Body of pancreas (tissue), 4 donors: ENCODE data around the gene KIF16B. TPM values are rescaled to one million over a fixed set of nuclear protein-coding genes. Genes with fewer than 3 reads are reported as not detected.

ENCODE experiments used
- ATAC-seq: fragments of 150-250 bp; one replicate; pipeline ENCODE4 v1.9.1; 2016
- DNase-seq, 4 donors: peaks; one replicate each; pipeline ENCODE4 v3.0.0-alpha.2; 2019
- H3K27ac ChIP-seq, 4 donors: fragments of 200-600 bp; sonication (generic); 1 replicate in 3 of 4; 2 replicates in 1 of 4; pipeline versions ENCODE4 v1.5.1 to v1.6.1; 2016 to 2019; ENCODE audit warnings: mild to moderate bottlenecking in 1 of 4, mixed read lengths in 1 of 4, moderate library complexity in 1 of 4
- H3K27me3 ChIP-seq, 2 donors: fragments of 200-600 bp; sonication (generic); one replicate each; pipeline ENCODE4 v1.6.0; 2016; ENCODE audit warnings: mild to moderate bottlenecking in 1 of 2
- H3K36me3 ChIP-seq, 2 donors: fragments of 200-600 bp; sonication (generic); replicated peaks in 1 of 2; 2 replicates each; pipeline ENCODE4 v1.5.1; 2016; ENCODE audit warnings: low read depth in 2 of 2; ENCODE audit not compliant: insufficient read depth in 1 of 2
- H3K4me1 ChIP-seq: fragments of 200-600 bp; sonication (generic); one replicate; pipeline ENCODE4 v1.6.0; 2016
- H3K4me3 ChIP-seq, 2 donors: fragments of 200-600 bp; sonication (generic); 1 replicate in 1 of 2; 2 replicates in 1 of 2; pipeline ENCODE4 v1.5.1; 2016 to 2019
- H3K9me3 ChIP-seq, 3 donors: fragments of 200-600 bp; sonication (generic); 1 replicate in 2 of 3; 2 replicates in 1 of 3; pipeline ENCODE4 v1.5.1; 2016
- POLR2A ChIP-seq, 3 donors: fragments of 450-650 bp; IDR thresholded peaks; one replicate each; pipeline ENCODE4 v1.6.1; 2016; ENCODE audit warnings: antibody characterized with exemption in 3 of 3, mild to moderate bottlenecking in 2 of 3
- WGBS, 2 donors: methylation state at CpG; one replicate each; pipeline ENCODE4 v1.1.5; 2017; 5-methylcytosine and 5-hydroxymethylcytosine counted together
- intact Hi-C: fragments of 100-400 bp; cut with DNase I; formaldehyde crosslinking; loops from one replicate; pipeline ENCODE4 v1.15.1; 2023
- total RNA-seq, 2 donors: library from RNA; depleted of rRNA; stranded (reverse); fragments of >200 nt; gene quantifications; one replicate each; pipeline ENCODE4 v1.1.0, GENCODE V29; 2016
- TF ChIP-seq, protein P1 (sequence below), 7 experiments: fragments of 450-650 bp in 4 of 7; fragments of 200-600 bp in 3 of 7; sonication (generic) in 3 of 7; IDR thresholded peaks; one replicate each; pipeline ENCODE4 v1.5.1; 2016 to 2019; ENCODE audit warnings: antibody characterized with exemption in 7 of 7

Gene KIF16B
- total RNA-seq, 2 donors from 2014 or later, result 13.7 to 55.0 TPM

DNA sequence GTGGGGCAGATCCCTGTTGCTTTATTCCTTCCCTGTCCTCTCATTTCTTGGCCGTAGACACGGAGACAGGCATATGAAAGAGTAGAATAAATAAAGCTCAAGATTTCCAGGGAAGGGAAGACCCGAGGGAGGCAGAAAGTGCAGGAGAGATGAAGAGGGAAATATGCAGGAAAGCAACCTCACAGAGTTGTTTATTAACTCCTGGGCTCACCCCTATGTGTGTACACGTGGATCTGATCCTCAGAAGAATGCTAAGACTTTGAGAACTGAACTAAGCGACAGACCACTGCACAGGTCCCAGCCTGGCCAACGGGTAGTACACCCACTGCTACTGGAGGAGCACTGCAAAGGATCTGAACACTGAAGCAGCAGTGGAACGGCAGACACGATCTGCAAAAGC, 156.2 kb downstream of the KIF16B start:
- no peak overlapping the region for H3K4me3 ChIP-seq
- no peaks in the 10 kb centered on the region for H3K4me1 ChIP-seq
- H3K27ac ChIP-seq, result no peak overlapping the region
- ATAC-seq (no peak), DNase-seq (no peak)
- H3K36me3 ChIP-seq, result no peaks in the 10 kb centered on the region
- no peaks in the 10 kb centered on the region for H3K9me3 ChIP-seq
- no peak for TF ChIP-seq POLR2A (IDR thresholded peaks at IDR 0.05)
- TF ChIP-seq, protein P1, sequence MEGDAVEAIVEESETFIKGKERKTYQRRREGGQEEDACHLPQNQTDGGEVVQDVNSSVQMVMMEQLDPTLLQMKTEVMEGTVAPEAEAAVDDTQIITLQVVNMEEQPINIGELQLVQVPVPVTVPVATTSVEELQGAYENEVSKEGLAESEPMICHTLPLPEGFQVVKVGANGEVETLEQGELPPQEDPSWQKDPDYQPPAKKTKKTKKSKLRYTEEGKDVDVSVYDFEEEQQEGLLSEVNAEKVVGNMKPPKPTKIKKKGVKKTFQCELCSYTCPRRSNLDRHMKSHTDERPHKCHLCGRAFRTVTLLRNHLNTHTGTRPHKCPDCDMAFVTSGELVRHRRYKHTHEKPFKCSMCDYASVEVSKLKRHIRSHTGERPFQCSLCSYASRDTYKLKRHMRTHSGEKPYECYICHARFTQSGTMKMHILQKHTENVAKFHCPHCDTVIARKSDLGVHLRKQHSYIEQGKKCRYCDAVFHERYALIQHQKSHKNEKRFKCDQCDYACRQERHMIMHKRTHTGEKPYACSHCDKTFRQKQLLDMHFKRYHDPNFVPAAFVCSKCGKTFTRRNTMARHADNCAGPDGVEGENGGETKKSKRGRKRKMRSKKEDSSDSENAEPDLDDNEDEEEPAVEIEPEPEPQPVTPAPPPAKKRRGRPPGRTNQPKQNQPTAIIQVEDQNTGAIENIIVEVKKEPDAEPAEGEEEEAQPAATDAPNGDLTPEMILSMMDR (IDR thresholded peaks at IDR 0.05), result no peak
- 72 to 78% methylated on average over 8 of the region's 8 CpGs for WGBS, 2 donors
- no peaks in the 10 kb centered on the region for H3K27me3 ChIP-seq
- intact Hi-C loops, result no loop called here

DNA sequence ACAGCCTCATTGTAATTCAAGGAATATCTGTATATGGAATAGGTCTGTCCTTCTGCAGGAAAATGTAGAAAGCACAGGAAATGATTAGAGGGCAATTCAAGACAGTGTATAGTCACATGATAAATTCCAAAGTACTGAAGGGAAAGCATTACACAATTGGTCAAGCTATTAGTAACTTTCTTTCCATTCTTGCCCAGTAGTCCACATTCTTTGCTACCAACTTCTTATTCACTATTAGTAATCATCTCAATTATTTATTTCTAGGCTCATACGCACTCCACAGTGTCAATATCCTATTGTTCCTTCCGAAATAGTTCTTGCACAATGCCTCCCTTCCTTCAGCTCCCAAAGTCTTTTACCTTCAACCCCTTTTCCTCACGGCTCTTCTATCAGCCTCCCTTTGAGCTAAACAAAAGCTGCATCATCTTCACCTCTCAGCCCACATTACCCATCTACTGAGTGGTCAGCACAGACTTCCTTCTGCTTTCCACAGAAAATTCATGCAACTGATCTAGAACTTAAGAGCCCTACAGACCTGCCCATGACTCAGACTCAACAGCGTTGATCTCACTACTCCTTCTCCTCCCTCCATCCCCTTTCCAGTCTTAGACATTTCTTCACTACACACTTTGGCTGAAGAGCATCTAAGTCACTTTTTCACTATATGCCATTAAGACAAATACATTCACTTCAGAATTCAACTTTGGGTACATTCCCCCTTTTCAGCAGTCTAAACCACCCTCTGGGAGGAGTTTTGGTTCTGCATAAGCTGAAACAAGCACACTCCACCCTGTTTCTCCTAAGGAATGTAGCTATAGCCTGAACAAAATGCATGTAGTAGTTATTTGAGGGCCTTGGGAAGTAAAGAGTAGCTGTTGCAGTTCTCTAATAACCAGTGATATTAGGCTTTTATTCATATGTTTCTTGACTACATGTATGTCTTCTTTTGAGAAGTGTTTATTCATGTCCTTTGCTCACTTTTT, 157.9 kb downstream of the KIF16B start:
- TF ChIP-seq POLR2A (IDR thresholded peaks at IDR 0.05), result no peak
- TF ChIP-seq, protein P1 (IDR thresholded peaks at IDR 0.05), result no peak
- Histone ChIP-seq H3K4me1 (no peaks in the 10 kb centered on the region), H3K27me3 (no peaks in the 10 kb centered on the region), H3K4me3 (no peak overlapping the region), H3K27ac (no peak overlapping the region), H3K9me3 (peaks cover 0 to 10% (median 0%) of the 10 kb centered on the region in 3 donors), H3K36me3 (no peaks in the 10 kb centered on the region)
- no peak for ATAC-seq
- intact Hi-C loops, result no loop called here
- DNase-seq, result no peak
- 94 to 100% methylated on average over 4 of the region's 4 CpGs for WGBS, 2 donors

DNA sequence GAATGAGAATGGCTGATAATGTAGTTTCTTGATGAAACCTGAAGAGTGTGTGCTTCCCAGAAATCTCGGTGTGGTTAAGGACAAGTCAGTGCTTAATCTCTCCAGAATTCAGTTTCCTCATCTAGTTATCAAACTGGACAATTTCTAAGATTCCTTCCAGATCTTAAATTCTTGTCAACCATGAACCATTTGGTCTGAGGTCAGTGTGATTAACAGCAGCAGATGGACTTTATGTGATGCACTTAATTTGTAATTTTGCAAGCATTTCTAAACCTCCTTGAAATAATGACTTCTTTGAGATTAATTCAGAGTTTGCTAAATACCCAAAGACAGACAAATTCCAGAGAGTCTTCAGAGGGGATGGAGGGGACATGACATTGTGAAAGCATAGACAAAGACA, 160.3 kb downstream of the KIF16B start:
- H3K27ac ChIP-seq, result no peak overlapping the region
- H3K36me3 ChIP-seq, result no peaks in the 10 kb centered on the region
- ATAC-seq, result no peak
- intact Hi-C loops, result no loop called here
- WGBS, 2 donors, result 86 to 98% methylated on average over 1 of the region's 1 CpG
- no peaks in the 10 kb centered on the region for H3K4me1 ChIP-seq
- no peak for DNase-seq
- H3K9me3 ChIP-seq, result peaks cover 0 to 10% (median 0%) of the 10 kb centered on the region in 3 donors
- no peak overlapping the region for H3K4me3 ChIP-seq
- TF ChIP-seq POLR2A (IDR thresholded peaks at IDR 0.05), result no peak
- TF ChIP-seq, protein P1 (IDR thresholded peaks at IDR 0.05), result no peak
- no peaks in the 10 kb centered on the region for H3K27me3 ChIP-seq

DNA sequence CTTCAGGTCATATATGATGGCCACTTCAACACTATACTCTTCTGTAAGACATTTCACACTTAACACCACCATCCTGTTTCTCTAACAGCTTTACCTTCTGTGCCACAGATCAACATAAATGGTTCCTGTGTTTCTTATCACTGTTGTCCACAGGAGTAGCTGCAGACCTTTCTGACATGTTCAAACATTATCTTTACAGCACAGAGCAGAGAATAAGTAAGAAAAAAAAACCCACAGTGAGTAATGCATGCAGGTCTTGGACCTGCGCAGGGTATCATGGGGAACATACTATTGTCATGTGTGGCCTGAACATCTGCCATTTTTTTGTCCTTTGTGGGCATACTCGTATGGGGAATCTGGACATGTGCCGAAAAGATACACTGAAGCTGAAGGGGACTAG, 161.9 kb downstream of the KIF16B start:
- ATAC-seq (no peak), DNase-seq (no peak)
- Histone ChIP-seq H3K9me3 (peaks cover 0 to 10% (median 0%) of the 10 kb centered on the region in 3 donors), H3K4me1 (no peaks in the 10 kb centered on the region), H3K27ac (no peak overlapping the region), H3K4me3 (no peak overlapping the region), H3K27me3 (no peaks in the 10 kb centered on the region), H3K36me3 (no peaks in the 10 kb centered on the region)
- TF ChIP-seq, protein P1 (IDR thresholded peaks at IDR 0.05), result no peak
- no peak for TF ChIP-seq POLR2A (IDR thresholded peaks at IDR 0.05)
- WGBS, 2 donors, result 98 to 100% methylated on average over 3 of the region's 3 CpGs
- intact Hi-C loops, result no loop called here
